ENCODE results near the gene PALM.
"Not testable (repeated sequence)": the region's sequence is repeated elsewhere in the genome, so short reads cannot be mapped to it uniquely, and the experiment has no call there.

Gene PALM, protein sequence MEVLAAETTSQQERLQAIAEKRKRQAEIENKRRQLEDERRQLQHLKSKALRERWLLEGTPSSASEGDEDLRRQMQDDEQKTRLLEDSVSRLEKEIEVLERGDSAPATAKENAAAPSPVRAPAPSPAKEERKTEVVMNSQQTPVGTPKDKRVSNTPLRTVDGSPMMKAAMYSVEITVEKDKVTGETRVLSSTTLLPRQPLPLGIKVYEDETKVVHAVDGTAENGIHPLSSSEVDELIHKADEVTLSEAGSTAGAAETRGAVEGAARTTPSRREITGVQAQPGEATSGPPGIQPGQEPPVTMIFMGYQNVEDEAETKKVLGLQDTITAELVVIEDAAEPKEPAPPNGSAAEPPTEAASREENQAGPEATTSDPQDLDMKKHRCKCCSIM

DNA sequence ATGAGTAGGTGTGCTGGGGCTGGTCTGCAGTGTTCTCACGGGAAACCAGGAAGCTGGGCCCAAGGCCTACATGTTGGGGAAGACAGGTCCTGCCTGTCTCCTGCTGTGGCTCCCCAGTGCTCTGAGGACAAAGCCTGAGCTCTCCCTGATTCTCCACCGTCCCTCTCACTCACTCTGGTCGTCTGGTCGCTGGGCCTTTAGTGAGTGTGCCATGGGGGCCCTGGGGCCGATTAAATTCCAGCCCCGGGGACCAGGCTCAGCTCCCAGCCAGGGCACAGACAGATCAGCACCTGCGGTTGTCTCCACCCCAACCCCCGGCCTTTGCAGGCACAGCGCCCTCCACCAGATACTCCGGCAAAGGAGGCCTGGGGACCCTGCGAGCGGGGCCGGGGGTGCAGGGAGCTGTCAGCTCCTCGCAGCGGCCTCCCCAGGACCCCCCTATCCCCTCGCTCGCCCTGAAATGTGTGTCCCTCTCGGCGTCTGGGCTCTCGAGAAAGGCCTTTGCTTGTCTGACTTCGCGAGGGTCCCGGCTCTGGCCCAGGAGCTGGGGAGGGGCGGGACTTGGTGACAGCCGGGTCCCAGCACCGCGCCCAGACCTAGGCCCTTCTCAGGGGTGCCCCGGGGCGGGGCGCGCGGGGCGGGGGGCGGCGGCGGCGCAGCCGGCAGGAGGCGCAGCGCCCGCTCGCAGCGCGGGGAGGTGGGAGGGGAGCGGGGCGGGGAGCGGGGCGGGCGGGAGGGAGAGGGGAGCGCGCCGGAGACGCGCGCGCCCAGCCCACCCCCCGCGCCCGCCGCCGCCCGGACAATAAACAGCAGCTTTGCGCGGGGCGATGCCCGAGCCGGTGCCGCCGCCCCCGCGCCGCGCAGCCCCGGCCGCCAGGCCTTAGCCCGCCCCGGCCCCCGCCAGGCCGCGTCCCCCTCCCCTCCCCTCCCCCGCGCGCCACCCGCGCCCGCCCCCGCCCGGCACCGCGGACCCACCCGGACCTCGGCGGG is at the start of gene PALM:
TSS of gene PALM (plus strand) at position 782 of the 990 bp plus-strand sequence. CDS start 212 bp downstream, outside the sequence.
- no peak for DNase-seq (ENCODE audit: low read depth)

DNA sequence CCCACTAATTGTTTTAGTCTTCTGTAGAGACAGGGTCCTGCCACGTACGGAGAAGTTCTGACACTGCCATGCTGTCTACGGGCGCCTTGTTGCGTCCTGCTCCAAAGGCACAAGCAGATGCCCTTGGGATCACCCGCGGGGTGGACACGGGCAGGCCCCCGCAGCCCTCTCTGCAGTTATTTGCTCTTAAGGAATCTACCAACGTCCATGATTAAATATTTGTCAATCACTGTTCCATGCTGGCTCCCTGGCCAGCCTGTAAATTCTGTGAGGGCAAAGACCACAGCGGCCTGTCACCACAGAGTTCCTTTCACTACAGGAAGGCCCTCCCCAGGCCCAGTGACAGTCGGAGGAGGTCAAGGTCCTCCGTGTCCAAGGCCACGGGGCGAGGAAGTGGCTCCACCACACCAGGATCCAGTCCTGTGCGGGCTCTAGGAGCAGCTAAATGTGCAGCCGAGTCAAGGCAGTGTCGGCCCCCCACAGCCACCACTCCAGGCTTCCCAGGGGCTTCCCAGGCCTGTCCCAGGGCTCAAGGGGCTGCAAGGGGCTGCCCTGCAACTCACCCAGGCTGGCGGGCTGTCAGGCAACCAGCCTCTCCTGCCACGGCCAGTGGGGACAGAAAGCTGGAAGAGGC is 47.8 kb upstream of the PALM start:
- no peak for DNase-seq (ENCODE audit: low read depth)

DNA sequence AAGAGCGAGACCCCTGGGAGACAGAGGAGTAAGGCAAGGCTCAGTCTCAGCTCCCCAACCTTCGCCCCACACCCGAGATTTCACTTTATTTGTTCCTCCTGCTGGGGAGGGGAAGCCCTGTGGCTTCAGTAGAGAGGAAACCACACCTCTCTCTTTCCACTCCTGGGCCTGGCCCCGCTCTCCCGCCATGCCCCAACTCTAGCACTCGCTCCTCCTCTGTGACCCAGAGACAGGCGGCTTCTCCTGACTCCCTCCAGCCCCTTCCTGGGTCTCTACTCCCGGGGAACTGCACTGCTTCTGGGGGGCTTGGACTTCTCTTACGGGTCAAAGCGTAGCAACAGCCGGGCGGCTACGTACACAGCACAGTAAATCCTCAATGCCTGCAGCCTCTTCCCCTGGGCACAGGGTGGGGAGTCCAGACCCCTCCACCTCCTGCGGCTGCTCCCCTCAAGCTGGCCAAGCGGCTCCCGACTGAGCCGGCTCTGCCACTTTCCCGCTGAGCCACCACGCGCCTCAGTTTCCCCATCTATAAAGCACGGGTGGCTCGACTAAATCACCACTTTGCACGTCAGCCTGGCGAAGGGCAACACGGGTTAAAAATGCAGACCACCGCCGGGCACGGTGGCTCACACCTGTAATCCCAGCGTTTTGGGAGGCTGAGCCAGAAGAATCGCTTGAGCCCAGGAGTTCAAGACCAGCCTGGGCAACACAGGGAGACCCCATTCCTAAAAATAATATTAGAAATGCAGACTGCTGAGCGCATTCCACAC is 47.1 kb upstream of the PALM start:
- peak; percentile 28 for DNase-seq (ENCODE audit: low read depth)

DNA sequence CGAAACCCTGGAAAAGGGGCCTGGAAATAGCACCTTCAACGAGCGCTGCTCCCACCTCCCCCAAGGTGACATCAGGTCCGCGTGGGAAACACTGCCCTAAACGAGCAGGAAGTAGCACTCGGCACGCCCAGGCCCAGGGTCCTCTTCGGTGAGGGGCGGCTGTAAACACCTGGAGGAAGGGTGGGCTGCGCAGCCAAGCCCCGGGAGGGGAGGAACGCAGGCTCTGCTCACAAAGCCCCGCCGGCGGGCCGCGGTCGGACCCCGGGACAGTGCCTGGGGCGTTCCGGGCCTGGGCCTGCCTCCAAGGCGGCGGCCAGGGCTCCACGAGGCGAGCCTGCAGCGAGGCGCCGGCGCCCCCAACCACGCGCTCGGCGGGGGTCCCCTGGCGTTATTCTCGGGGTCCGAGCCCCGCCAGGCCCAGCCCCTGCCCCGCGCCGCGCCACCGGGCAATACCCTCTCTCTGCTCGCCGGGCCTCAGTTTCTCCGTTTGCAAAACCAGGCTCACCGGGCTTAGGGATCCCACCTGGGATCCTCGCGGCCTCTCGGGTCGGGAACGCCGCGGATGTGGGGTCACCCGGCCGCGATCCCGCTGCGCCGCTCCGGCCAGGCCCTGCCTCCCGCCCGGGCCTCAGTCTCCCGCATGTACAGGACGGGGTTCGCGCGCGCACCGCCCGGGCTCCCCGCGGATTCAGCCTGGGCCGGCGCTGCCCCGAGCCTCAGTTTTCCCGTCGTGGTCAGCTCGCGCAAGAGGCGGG is 46.4 kb upstream of the PALM start:
- peak; percentile 67 for DNase-seq (ENCODE audit: low read depth)

DNA sequence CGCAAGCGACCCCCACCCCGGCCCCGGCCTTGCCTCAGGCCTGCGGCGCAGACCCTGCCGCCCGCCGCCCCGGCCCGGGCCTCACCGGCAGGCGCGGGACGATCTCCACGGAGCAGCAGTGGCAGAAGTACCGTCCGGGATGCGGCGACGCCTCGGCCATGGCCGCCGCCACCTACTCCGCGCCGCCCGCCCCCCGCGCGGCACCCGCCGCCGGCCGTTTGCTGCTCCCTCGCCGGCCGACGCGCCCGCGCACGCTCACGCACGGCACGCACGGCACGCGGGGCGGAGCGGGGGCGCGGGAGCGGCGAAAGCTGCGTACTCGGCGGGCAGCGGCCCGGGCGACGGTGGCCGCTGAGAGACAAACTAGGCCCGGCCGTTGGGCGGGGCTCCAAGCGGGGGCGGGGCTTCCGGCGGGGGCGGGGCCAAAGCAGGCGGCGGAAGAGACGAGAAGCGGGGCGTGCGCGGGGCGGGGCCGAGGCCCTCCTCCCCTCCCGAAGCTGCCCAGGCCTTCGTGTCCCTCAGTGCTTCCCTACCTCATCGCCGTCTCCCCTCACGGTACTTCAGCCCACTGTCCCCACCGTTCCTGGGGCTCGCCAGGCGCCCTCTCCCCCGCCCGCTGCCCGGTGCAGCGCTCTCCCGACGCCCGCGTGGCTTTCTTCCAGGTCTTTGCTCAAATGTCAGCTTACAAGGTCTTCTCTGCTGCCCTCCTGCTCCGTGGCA is 45.6 kb upstream of the PALM start, which contains the start of gene RNF126:
TSS of gene RNF126 (minus strand) at position 253 of the 720 bp plus-strand sequence. CDS start at position 160, 93 bp downstream.
- DNase-seq (ENCODE audit: low read depth) = peak; percentile 93

DNA sequence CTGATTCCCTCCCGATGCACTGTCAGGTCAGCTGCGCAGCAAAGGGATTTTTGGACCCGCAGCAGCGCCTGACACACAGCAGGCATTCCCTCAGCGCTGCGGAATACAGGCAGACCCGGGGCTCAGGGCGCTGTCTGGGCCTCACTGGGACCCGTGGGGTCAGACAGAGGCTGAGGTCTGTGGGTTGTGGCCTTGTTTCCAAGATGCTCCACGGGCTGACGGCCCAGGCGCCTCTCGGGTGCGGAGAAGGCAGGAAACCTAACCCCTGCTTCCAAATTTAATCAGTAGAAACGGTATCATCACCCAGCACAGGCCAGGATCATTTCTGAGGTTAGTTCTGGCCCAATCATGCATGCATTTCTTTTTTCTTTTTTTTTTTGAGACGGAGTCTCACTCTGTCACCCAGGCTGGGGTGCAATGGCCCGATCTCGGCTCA is 45.0 kb upstream of the PALM start:
- no peak for DNase-seq (ENCODE audit: low read depth)

DNA sequence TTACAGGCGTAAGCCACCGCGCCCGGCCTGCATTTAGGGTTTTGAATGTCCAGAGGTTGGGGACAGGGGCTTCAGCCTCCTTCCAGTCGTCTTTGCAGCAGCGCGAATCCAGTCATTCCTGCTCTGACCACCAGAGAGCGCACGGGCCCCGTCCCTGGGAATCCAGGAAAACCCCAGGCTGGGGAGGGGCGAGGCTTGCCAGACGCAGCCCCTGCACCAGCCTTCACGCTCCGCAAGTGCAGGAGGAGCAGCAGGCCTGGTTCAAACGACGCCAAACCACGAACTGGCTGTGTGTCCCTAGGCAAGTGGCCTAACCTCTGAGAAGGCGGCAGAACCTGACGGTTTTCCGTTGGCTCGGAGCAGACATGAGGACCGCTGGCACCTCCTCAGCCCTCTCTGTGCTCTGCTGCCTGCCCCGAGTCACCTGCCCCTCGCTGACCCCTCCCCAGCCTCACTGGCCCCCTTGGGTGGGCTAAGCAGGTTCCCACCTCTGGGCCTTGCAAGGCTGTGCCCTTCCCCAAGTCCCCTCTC is 43.8 kb upstream of the PALM start:
- DNase-seq (ENCODE audit: low read depth) = peak; percentile 79

DNA sequence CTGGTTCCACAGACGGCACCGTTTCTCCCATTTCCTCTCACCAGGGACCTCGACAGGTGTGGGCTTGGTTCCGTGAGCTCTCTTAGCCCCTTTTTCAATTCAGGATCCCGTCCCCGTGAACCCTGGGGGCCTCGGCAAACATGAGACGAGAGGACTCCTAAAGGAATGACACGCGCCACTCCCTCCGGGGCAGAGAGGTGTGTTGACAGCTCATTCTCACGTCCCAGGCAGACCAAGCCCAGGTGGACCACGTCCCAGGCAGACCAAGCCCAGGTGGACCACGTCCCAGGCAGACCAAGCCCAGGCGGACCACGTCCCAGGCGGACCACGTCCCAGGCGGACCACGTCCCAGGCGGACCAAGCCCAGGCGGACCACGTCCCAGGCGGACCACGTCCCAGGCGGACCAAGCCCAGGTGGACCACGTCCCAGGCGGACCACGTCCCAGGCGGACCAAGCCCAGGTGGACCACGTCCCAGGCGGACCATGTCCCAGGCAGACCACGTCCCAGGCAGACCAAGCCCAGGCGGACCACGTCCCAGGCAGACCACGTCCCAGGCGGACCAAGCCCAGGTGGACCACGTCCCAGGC is 41.7 kb upstream of the PALM start:
- not testable (repeated sequence) for DNase-seq (ENCODE audit: low read depth)

DNA sequence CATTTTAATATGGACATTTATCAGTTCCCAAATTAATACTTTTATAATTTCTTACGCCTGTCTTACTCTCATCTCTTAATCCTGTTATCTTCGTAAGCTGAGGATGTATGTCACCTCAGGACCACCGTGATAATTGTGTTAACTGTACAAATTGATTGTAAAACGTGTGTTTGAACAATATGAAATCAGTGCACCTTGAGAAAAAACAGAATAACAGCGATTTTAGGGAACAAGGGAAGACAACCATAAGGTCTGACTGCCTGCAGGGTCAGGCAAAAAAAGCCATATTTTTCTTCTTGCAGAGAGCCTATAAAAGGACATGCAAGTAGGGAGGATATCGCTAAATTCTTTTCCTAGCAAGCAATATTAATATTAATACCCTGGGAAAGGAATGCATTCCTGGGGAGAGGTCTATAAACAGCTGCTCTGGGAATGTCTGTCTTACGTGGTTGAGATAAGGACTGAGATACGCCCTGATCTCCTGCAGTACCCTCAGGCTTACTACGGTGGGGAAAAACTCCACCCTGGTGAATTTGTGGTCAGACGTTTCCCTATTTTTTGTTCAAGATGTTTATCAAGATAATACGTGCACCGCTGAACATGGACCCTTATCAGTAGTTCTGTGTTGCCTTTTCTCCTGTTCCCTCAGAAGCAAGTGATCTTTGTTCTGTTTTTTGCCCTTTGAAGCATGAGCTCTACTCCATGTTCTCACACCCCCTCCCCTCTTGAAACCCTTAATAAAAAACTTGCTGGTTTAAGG is 39.9 kb upstream of the PALM start:
- not testable (repeated sequence) for DNase-seq (ENCODE audit: low read depth)

DNA sequence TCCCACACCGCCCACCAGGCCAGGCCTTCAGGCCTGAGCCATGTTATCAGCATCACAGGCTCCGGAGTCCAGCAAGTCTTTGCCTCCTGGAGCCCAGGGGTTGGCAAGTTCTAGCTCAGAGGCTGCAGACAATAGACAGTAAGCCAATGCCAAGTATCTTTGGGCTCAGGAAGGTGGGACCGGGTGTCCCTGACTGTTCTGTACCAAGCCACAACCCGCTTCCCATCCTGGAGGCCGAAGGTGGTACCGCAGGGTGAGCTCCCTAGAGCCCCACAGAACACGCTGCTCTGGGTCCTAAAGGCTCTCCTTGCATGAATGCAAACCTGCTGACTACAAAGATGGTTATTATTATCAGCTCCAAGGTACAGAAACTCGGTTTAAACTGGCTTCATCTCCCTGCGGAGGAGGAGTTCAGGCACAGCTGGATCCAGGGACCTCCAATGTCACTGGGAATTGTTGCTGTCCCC is 38.1 kb upstream of the PALM start:
- DNase-seq (ENCODE audit: low read depth) = peak; percentile 30

DNA sequence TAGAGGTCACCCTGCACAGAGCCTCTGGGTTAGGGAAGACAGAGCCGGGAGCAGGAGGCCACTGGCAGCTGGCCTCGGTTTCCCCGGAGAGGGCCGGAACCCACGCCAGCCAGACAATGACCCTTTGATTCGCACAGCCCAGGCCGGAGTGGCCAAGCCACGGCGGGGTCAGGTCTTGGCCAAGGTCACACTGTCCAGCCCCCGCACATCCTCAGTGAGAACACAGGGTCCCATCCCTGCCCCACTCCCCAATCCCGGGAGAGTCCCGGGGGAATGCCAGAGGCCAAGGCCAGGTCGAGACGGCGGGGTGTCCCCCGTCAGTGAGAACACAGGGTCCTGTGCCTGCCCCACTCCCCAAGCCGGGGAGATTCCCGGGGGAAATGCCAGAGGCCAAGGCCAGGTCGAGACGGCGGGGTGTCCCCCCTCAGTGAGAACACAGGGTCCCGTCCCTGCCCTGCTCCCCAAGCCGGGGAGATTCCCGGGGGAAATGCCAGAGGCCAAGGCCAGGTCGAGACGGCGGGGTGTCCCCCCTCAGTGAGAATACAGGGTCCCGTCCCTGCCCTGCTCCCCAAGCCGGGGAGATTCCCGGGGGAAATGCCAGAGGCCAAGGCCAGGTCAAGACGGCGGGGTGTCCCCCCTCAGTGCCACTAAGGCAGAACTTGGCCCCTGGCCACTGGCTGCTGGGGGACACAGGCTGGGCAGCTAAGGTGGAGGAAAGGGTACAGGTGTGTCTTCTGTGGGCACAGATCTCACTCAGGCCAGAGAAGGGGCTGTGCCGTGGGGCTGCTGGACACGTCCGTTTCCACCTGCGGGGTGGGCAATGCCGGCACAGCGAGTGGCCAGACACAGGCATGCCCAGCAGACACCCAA is 34.2 kb upstream of the PALM start:
- no peak for DNase-seq (ENCODE audit: low read depth)

DNA sequence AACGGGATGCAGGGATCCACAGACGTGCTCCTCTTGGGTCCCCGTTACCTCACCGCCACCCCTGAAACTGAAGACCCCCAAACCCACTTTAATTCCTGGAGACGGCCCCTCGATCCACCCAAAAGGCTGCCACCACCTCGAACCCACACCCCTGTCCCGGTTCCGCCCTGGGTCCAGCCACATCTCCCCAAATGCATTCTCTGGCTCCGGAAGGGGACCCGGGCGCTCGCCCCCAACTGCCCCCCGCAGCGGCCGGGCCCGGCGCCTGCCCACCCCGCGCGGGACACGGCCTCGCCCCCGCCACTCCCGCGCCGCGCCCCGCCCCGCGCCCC is 32.8 kb upstream of the PALM start:
- no peak for DNase-seq (ENCODE audit: low read depth)

DNA sequence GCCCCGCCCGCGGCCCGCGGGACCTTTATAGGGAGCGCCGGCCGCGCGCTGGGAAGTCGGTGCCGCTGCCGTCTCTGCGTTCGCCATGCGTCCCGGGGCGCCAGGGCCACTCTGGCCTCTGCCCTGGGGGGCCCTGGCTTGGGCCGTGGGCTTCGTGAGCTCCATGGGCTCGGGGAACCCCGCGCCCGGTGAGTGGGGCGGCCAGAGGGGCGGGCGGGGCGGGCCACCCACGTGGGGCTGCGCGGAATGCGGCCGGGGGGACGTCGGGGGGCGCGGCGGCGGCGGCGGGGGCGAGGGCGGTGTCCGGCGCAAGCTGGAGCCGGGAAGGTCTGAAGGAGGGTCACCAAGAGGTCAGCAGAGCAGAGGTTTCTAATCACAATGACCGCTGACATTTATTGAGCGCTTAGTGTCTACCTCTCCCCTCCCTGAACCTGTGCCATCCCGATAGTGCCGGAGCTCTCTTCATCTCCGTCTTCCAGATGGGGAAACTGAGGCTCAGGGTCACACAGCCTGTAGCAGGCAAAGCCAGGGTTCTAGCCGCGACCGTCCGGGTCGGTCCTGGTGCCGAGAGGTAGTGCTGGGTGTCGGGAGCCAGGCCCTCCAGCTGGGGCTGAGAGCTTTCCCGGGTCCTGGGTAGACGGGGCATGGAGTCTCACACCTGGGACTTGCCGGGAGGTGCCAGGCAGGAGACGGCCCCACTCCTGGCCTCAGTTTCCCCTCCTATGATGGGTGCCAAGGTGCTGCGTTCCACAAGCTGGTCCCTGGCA is 32.2 kb upstream of the PALM start, which contains the start of gene FSTL3:
TSS of gene FSTL3 (plus strand) at position 54 of the 767 bp plus-strand sequence. CDS start at position 86, 32 bp downstream.
- DNase-seq (ENCODE audit: low read depth) = peak; percentile 40

DNA sequence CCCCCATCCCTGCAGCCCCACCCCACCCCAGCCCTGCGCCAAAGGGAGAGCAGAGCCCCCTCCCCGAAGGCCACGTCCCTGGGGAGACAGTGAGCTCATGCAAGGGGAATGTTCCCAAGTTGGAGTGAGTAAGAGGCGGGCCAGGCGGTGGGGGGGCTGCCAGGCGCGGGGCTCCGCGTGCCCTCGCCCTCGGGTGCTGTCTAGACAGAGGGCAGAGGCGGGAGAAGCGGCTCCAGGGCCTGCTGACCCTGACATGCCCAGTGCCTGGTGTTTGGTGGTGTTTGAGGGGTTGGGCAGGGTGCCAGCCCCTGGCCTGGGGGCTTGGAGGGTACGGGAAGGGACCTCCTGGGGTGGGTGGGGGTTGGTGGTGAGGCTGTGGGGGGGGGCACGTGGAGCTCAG is 31.5 kb upstream of the PALM start:
- DNase-seq (ENCODE audit: low read depth) = peak; percentile 87

DNA sequence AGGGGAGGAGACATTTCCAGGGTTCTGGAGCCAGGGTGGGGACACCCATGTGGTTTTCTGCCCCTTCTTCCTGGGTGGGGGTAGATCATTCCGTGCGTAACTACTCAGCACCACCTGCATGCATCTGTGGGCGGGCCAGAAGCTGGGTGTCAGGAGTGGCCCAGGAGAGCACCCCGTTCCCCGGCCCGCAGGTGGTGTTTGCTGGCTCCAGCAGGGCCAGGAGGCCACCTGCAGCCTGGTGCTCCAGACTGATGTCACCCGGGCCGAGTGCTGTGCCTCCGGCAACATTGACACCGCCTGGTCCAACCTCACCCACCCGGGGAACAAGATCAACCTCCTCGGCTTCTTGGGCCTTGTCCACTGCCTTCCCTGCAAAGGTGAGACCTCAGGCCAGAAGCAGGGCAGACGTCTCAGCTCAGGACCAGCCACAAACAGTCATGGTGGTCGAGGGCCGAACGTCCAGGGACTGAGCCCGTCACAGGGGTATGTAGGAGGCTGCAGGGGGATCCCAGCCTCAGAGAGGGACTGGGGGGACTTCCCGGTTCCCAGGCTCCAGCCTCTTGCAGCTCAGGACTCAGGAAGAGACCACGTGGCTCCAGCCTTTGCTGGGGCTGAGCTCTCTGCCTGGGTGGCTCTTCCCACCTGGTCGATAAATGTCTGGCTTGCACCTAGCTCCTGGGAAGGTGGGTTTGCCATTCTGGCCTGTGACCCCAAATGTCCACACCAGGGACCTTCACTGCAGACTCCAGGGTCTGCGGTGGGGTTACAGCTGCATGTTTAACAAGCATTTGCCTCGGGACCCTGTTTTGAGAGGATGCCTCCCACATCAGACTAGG is 30.9 kb upstream of the PALM start:
- DNase-seq (ENCODE audit: low read depth) = peak; percentile 42

All from ELR (cell line).